Lower lobe of right lung (tissue), 2 donors: ENCODE data around the gene GFOD2. TPM values are rescaled to one million over a fixed set of nuclear protein-coding genes. Genes with fewer than 3 reads are reported as not detected.
A peak's percentile ranks its signal among the peaks of the same experiment; 100 is the strongest.

Experiments used
- ATAC-seq, 2 donors: fragments of 200-7000 bp; cut with Tn5 transposase; one replicate each; pipeline ENCODE4 v1.9.1; 2020 to 2022; ENCODE audit warnings: mild to moderate bottlenecking in 2 of 2, moderate library complexity in 2 of 2
- DNase-seq: peaks from one replicate; pipeline ENCODE4 v3.0.0-alpha.2; 2020
- H3K27ac ChIP-seq: fragments of 200-600 bp; one replicate; pipeline ENCODE4 v1.8.0; 2022
- H3K27me3 ChIP-seq: fragments of 200-600 bp; one replicate; pipeline ENCODE4 v1.8.0; 2022; ENCODE audit warnings: low read depth
- H3K36me3 ChIP-seq: fragments of 200-600 bp; one replicate; pipeline ENCODE4 v1.8.0; 2022; ENCODE audit warnings: mild to moderate bottlenecking
- H3K4me1 ChIP-seq: fragments of 200-600 bp; one replicate; pipeline ENCODE4 v1.8.0; 2022
- H3K4me3 ChIP-seq: fragments of 200-600 bp; one replicate; pipeline ENCODE4 v1.8.0; 2022; ENCODE audit warnings: mild to moderate bottlenecking
- H3K9me3 ChIP-seq: fragments of 200-600 bp; one replicate; pipeline ENCODE4 v1.8.0; 2022
- intact Hi-C: fragments of 100-400 bp; cut with DNase I; formaldehyde crosslinking; loops from one replicate; pipeline ENCODE4 v1.11.0; 2022
- total RNA-seq: library from RNA; stranded (reverse); fragmentation: NEBNext Ultra II Directional; extraction: Animal tissue kit (Norgen Biotek cat#: 25700); gene quantifications from one replicate; pipeline ENCODE4 v1.2.1, GENCODE V29; 2021
- TF ChIP-seq, protein P1 (sequence below): fragments of 200-600 bp; IDR thresholded peaks from one replicate; pipeline ENCODE4 v1.8.0; 2022; ENCODE audit warnings: antibody characterized with exemption, mild to moderate bottlenecking
- donor health status: DM: no; HTN: yes; CAD: no; lungs with severe emphysema.

The GFOD2 gene
- total RNA-seq, 1 donor from 2014 or later = 18.9 TPM

DNA sequence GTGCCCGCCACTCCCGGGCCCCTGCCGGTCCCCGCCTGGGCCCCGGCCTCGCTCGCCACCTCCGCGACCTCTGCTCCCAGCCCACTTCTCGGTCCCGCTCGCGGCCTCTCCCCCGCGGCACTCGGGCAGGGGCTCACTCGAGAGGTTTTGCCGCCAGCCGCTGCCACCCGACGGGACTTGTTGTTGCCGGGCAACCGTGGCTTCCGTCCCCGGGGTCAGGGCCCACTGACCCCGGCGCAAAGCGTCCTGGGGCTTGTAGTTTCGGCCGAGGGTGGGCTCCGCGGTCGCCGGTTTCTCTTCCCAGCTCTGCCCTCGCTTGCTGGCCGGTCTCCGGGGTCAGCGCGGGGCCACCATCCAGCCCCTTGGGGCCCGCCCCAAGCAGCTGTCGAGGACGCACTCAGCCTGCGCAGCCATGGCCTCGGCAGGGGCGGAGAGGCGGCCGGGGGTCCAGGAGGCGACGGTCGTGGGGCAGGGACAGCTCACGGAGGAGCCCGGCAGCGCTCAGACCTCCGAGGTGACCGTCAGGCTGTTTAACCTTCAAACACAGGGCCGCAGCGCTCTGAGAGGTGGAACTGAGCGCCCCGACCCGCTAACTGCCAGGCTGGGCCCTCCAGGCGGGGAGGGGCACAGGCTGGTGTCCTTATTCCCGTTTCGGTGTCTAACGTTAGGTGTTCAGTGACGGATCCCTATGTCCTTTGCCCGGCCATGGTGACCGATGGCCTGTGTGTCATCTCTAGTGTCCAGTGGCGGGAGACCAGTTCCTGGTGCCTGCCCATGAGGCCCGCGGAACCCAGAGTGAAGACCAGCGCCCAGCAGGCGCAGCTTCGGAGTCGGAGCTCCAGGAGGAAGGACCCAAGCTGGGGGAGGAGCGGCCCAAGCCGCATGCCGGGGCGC lies 52.3 kb downstream of the GFOD2 start, which contains the start of the genes C16orf86 and ENKD1:
Gene C16orf86, plus strand, starts transcription at position 256 of the 894 bp plus-strand sequence. Its CDS starts 157 bp downstream, at position 413.
Gene ENKD1, minus strand, starts transcription at position 192 of the 894 bp plus-strand sequence. CDS start 308 bp downstream, outside the sequence.
- Histone ChIP-seq H3K36me3 (peaks cover 17% of the 10 kb centered on the region), H3K4me1 (peaks cover 34% of the 10 kb centered on the region), H3K27me3 (no peaks in the 10 kb centered on the region), H3K9me3 (no peaks in the 10 kb centered on the region), H3K4me3 (peak within 1 kb of the TSS; percentile 85), H3K27ac (peak within 1 kb of the TSS; percentile 92)
- TF ChIP-seq, protein P1, sequence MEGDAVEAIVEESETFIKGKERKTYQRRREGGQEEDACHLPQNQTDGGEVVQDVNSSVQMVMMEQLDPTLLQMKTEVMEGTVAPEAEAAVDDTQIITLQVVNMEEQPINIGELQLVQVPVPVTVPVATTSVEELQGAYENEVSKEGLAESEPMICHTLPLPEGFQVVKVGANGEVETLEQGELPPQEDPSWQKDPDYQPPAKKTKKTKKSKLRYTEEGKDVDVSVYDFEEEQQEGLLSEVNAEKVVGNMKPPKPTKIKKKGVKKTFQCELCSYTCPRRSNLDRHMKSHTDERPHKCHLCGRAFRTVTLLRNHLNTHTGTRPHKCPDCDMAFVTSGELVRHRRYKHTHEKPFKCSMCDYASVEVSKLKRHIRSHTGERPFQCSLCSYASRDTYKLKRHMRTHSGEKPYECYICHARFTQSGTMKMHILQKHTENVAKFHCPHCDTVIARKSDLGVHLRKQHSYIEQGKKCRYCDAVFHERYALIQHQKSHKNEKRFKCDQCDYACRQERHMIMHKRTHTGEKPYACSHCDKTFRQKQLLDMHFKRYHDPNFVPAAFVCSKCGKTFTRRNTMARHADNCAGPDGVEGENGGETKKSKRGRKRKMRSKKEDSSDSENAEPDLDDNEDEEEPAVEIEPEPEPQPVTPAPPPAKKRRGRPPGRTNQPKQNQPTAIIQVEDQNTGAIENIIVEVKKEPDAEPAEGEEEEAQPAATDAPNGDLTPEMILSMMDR = no peak
- peak; percentile 84 to 91 for ATAC-seq
- DNase-seq = peak; percentile 92
- intact Hi-C loops = no loop called here

DNA sequence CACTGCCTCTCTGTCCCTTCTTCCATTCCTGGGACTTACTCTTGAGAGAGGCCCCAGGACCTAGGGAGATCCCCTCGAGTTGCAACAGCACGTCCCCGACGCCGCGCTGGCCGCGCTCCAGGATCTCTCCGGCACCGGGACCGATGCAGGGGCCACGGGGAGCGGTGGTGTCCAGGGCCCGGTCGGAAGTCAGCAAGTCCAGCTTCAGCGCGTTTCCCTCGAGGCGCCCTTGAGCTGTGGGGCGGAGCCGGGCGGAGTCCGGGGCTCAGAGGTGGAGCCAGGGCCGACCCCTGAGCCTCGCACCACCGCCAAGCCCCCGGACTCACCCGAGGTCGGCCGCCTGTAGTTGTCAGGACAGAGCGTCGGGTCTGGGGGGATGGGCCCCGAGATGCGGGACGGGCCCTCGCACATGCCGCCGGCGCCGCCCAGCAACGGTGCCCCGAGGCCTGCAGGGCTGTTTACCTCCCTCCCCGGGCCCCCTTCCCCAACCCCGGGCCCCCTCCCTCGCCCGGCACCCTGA lies 53.0 kb downstream of the GFOD2 start:
- peak overlapping the region; percentile 92 for H3K27ac ChIP-seq

DNA sequence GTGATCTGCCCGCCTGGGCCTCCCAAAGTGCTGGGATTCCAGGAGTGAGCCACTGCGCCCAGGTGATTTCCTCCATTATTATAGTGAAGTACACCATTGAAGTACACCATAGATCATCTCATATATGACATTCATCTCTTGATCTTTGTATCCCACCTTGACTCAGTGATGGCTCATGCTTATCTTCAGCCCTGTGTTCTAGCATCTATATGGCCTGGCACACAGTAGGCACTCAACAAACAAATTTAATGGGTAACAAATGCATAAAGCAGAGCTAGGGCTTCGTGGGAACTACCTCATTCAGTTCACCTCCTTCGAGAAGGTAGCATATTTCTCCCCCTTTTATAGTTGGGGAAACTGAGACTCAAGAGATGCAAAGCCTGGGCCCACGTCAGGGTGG lies 53.5 kb downstream of the GFOD2 start:
- peak overlapping the region; percentile 92 for H3K27ac ChIP-seq
- peaks cover 42% of the 10 kb centered on the region for H3K4me1 ChIP-seq
- peaks cover 17% of the 10 kb centered on the region for H3K36me3 ChIP-seq
- no peaks in the 10 kb centered on the region for H3K9me3 ChIP-seq
- TF ChIP-seq, protein P1 = no peak
- intact Hi-C loops = no loop called here
- H3K4me3 ChIP-seq = peak overlapping the region; percentile 85
- H3K27me3 ChIP-seq = no peaks in the 10 kb centered on the region
- no peak for ATAC-seq
- DNase-seq = no peak

More for the DNA sequence above, 53.0 kb downstream of the GFOD2 start:
- Histone ChIP-seq H3K9me3 (no peaks in the 10 kb centered on the region), H3K4me1 (peaks cover 39% of the 10 kb centered on the region), H3K27me3 (no peaks in the 10 kb centered on the region), H3K4me3 (peak overlapping the region; percentile 85), H3K36me3 (peaks cover 17% of the 10 kb centered on the region)
- peak; percentile 71 for DNase-seq
- ATAC-seq = peak; percentile 12 to 38
- TF ChIP-seq, protein P1 = no peak
- intact Hi-C loops = no loop called here

DNA sequence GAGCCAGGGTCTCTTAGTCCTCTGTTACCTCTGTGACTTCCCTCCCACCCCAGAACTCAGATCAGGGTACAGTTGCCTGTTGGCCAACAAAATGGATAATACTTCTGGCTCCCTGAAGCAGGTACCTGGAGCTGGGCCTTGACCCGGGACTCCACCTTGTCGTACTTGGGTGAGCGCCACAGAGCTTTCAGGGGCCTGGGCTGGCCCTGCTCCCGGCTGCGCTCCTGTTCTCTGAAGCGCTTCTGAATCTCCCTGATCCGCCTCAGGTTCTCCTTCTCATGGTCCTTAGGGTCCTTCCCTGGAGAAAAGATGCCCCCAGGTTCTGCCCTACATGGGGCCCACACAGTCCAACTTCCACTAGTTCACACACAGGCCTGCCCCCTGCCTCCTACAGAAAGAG lies 54.2 kb downstream of the GFOD2 start:
- Histone ChIP-seq H3K4me1 (peaks cover 42% of the 10 kb centered on the region), H3K9me3 (no peaks in the 10 kb centered on the region), H3K36me3 (peaks cover 17% of the 10 kb centered on the region), H3K27ac (no peak overlapping the region), H3K27me3 (no peaks in the 10 kb centered on the region), H3K4me3 (no peak overlapping the region)
- DNase-seq (no peak), ATAC-seq (no peak)
- intact Hi-C loops = no loop called here
- TF ChIP-seq, protein P1 = no peak

DNA sequence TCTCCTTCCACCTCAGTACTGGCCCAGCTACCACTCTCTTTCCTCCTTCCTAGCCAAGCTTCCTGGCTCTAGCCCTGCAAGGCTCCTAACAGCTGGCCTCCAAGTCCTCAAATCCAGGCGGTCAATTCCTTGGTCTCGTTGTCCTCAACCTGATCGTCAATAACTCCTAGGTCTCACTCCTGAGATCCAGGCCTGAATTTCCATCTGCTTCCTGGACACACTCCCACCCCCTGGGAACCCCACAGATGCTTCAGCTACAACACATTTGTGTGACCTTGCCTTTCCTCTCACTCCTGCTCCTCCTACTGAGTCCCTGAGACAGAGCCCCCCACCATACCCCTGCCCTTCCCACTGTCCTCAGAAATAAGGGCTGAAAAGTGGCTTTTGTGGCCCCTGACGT lies 54.9 kb downstream of the GFOD2 start:
- H3K36me3 ChIP-seq = peaks cover 17% of the 10 kb centered on the region
- H3K4me3 ChIP-seq = no peak overlapping the region
- intact Hi-C loops = no loop called here
- H3K4me1 ChIP-seq = peaks cover 48% of the 10 kb centered on the region
- DNase-seq (no peak), ATAC-seq (no peak)
- H3K9me3 ChIP-seq = no peaks in the 10 kb centered on the region
- no peak overlapping the region for H3K27ac ChIP-seq
- no peaks in the 10 kb centered on the region for H3K27me3 ChIP-seq
- TF ChIP-seq, protein P1 = no peak
